Measurements from ENCODE around the gene SRSF4. TPM values are rescaled to one million over a fixed set of nuclear protein-coding genes. Genes with fewer than 3 reads are reported as not detected.
A peak's percentile ranks its signal among the peaks of the same experiment; 100 is the strongest.

Gene SRSF4
- total and polyA plus RNA-seq, 2 donors (not counting 1 experiment from before 2014, with no cell fraction given): 51.4 to 61.9 TPM

DNA sequence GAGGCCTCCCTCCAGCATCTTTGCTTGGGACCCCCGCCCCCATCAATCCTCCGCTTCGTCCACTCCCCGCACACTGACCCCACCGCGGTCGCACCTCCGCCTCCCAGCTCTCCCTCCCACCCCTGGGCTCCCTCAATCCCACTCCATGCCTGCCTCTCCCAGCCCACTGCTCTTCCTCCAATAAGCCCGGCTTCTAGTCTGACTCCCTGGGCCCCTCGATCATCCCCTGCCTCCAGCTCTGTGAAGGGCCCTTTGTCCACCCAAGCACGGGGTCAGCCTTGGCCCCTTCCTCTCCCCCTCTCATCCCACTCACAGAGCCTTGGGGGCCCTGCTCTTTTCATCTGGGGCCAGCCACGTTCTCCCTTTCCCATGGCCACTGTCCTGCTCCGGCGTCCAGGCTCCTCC lies 56.5 kb downstream of the SRSF4 start:
- Histone ChIP-seq H3K9ac (ENCODE audit: insufficient read depth, low read length) (peak overlapping the region; percentile 90), H3K9me3 (ENCODE audit: control insufficient read depth, insufficient read depth, low read depth, low read length) (no peaks in the 10 kb centered on the region), H4K20me1 (ENCODE audit: control insufficient read depth, extremely low read depth, insufficient read depth, low read length) (no peaks in the 10 kb centered on the region), H2AFZ (ENCODE audit: low read length) (peak overlapping the region; percentile 63), H3K27me3 (ENCODE audit: control insufficient read depth, insufficient read depth, low read length) (no peaks in the 10 kb centered on the region), H3K4me1 (ENCODE audit: control insufficient read depth, extremely low read depth, insufficient read depth, low read length) (peaks cover 4% of the 10 kb centered on the region), H3K4me2 (ENCODE audit: extremely low read depth, insufficient read depth, low read length) (peak overlapping the region; percentile 92), H3K79me2 (ENCODE audit: control insufficient read depth, insufficient read depth, low read length) (peaks cover 21% of the 10 kb centered on the region), H3K36me3 (ENCODE audit: control insufficient read depth, insufficient read depth, low read length) (peaks cover 6% of the 10 kb centered on the region), H3K27ac (ENCODE audit: insufficient read depth, low read length) (peak overlapping the region; percentile 81), H3K4me3 (replicated peaks in 1 of 4; ENCODE audit: control extremely low read depth in 1 of 4, insufficient read depth in 1 of 4, low read depth in 3 of 4, low read length in 4 of 4) (peak overlapping the region; percentile 1 to 77 (median 66))
- TF ChIP-seq EZH2 (IDR thresholded peaks at IDR 0.05; ENCODE audit: low read length, missing control alignments) (no peak), CTCF (conservative IDR thresholded peaks at IDR 0.05 in 1 of 2, IDR thresholded peaks at IDR 0.05 in 1 of 2; ENCODE audit: low read depth in 1 of 2, low read length in 2 of 2) (no peak)
- no peak for DNase-seq (ENCODE audit: low read depth in 2 of 2)

GRCh38 chr1:29124366-29125236 lies 57.1 kb downstream of the SRSF4 start:
- Histone ChIP-seq H3K4me3 (replicated peaks in 1 of 4; ENCODE audit: control extremely low read depth in 1 of 4, insufficient read depth in 1 of 4, low read depth in 3 of 4, low read length in 4 of 4) (peak overlapping the region; percentile 62 to 77 (median 66)), H3K9me3 (ENCODE audit: control insufficient read depth, insufficient read depth, low read depth, low read length) (no peaks in the 10 kb centered on the region), H3K79me2 (ENCODE audit: control insufficient read depth, insufficient read depth, low read length) (peaks cover 24% of the 10 kb centered on the region), H3K36me3 (ENCODE audit: control insufficient read depth, insufficient read depth, low read length) (peaks cover 7% of the 10 kb centered on the region), H3K4me1 (ENCODE audit: control insufficient read depth, extremely low read depth, insufficient read depth, low read length) (peaks cover 9% of the 10 kb centered on the region), H2AFZ (ENCODE audit: low read length) (peak overlapping the region; percentile 63), H3K4me2 (ENCODE audit: extremely low read depth, insufficient read depth, low read length) (peak overlapping the region; percentile 92), H3K27ac (ENCODE audit: insufficient read depth, low read length) (peak overlapping the region; percentile 81), H3K9ac (ENCODE audit: insufficient read depth, low read length) (peak overlapping the region; percentile 90), H4K20me1 (ENCODE audit: control insufficient read depth, extremely low read depth, insufficient read depth, low read length) (no peaks in the 10 kb centered on the region), H3K27me3 (ENCODE audit: control insufficient read depth, insufficient read depth, low read length) (no peaks in the 10 kb centered on the region)
- peak; percentile 78 for DNase-seq (ENCODE audit: low read depth in 2 of 2)
- TF ChIP-seq CTCF (conservative IDR thresholded peaks at IDR 0.05 in 1 of 2, IDR thresholded peaks at IDR 0.05 in 1 of 2; ENCODE audit: low read depth in 1 of 2, low read length in 2 of 2): peak; percentile 44 to 65
- TF ChIP-seq EZH2 (IDR thresholded peaks at IDR 0.05; ENCODE audit: low read length, missing control alignments): no peak

DNA sequence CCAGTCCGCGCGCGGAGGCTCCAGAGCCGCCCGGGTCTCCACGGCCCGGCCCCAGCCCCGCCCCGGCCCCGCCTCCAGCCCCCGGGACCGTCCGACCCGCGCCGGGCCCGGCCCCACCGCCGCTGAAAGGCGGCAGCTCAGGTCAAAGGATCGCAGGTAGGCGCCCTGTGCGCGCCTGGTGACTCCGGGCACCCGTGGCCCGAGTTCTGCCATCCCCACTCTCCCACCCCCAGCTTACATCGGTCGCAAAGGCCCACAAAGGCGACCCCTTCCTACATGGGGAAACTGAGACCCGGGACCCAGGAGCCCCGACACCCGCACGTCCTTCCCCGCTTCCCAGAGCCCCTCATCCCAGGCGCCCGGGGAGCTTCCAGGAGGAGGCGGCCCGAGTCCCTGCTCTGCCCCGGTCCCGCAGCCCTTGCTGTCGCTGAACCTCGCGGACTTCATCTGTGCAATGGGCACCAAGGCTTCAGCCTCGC lies 57.8 kb downstream of the SRSF4 start, which contains the start of gene TMEM200B:
Gene TMEM200B (minus strand): TSS at position 17 of the 479 bp plus-strand sequence. CDS start 2,075 bp downstream, outside the sequence.
- Histone ChIP-seq H3K4me3 (replicated peaks in 1 of 4; ENCODE audit: control extremely low read depth in 1 of 4, insufficient read depth in 1 of 4, low read depth in 3 of 4, low read length in 4 of 4) (peak within 1 kb of the TSS; percentile 64 to 77 (median 70)), H3K4me2 (ENCODE audit: extremely low read depth, insufficient read depth, low read length) (peak within 1 kb of the TSS; percentile 83), H2AFZ (ENCODE audit: low read length) (no peak within 1 kb of the TSS), H3K9ac (ENCODE audit: insufficient read depth, low read length) (peak within 1 kb of the TSS; percentile 90), H3K79me2 (ENCODE audit: control insufficient read depth, insufficient read depth, low read length) (peaks cover 24% of the 10 kb centered on the region), H4K20me1 (ENCODE audit: control insufficient read depth, extremely low read depth, insufficient read depth, low read length) (no peaks in the 10 kb centered on the region), H3K27ac (ENCODE audit: insufficient read depth, low read length) (peak within 1 kb of the TSS; percentile 81), H3K36me3 (ENCODE audit: control insufficient read depth, insufficient read depth, low read length) (peaks cover 7% of the 10 kb centered on the region), H3K9me3 (ENCODE audit: control insufficient read depth, insufficient read depth, low read depth, low read length) (no peaks in the 10 kb centered on the region), H3K27me3 (ENCODE audit: control insufficient read depth, insufficient read depth, low read length) (no peaks in the 10 kb centered on the region), H3K4me1 (ENCODE audit: control insufficient read depth, extremely low read depth, insufficient read depth, low read length) (peaks cover 9% of the 10 kb centered on the region)
- TF ChIP-seq CTCF (conservative IDR thresholded peaks at IDR 0.05 in 1 of 2, IDR thresholded peaks at IDR 0.05 in 1 of 2; ENCODE audit: low read depth in 1 of 2, low read length in 2 of 2): no peak
- no peak for DNase-seq (ENCODE audit: low read depth in 2 of 2)

Data from fibroblast of lung (primary cell).